ENCODE measurements around the gene DSCAM.

Gene DSCAM

GRCh38 chr21:40714536-40714935 lies 132.4 kb downstream of the DSCAM start:
- in situ Hi-C loops (cut with MboI; ENCODE audit: low sequenced_read_pairs), result no loop called here

- in situ Hi-C loops (cut with MboI; ENCODE audit: low sequenced_read_pairs), result no loop called here
Observed at GRCh38 chr21:40707656-40708244, 139.2 kb downstream of the DSCAM start.

GRCh38 chr21:40706806-40707655 lies 139.9 kb downstream of the DSCAM start:
- in situ Hi-C loops (cut with MboI; ENCODE audit: low sequenced_read_pairs), result no loop called here

- in situ Hi-C loops (cut with MboI; ENCODE audit: low sequenced_read_pairs), result no loop called here
Observed at GRCh38 chr21:40706176-40706575, 140.8 kb downstream of the DSCAM start.

GRCh38 chr21:40704141-40704540 lies 142.8 kb downstream of the DSCAM start:
- in situ Hi-C loops (cut with MboI; ENCODE audit: low sequenced_read_pairs), result no loop called here

- in situ Hi-C loops (cut with MboI; ENCODE audit: low sequenced_read_pairs), result no loop called here
Observed at GRCh38 chr21:40699366-40699765, 147.6 kb downstream of the DSCAM start.

DNA sequence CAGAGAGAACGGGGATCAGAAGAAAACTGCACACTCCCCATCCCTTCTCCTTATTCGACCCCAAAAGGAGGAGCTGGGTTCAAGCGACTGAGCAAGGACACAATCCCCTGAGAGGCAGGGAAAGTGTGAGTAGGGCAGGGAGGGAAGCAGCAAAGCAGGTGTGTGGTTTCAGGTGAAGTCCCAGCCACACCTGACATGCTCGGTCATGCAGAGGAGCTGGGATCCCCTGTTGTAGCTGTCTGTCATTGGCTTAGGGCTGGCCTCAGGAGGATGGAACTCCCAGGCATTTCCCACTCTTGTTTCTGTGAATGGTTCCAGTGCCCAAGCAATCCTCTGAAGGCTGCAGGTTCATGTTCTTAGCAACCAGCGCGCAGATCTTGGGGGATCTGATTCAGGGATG lies 150.7 kb downstream of the DSCAM start:
- in situ Hi-C loops (cut with MboI; ENCODE audit: low sequenced_read_pairs), result no loop called here

GRCh38 chr21:40689840-40690360 lies 157.1 kb downstream of the DSCAM start:
- in situ Hi-C loops (cut with MboI; ENCODE audit: low sequenced_read_pairs), result no loop called here

GRCh38 chr21:40689217-40689616 lies 157.7 kb downstream of the DSCAM start:
- in situ Hi-C loops (cut with MboI; ENCODE audit: low sequenced_read_pairs), result no loop called here

DNA sequence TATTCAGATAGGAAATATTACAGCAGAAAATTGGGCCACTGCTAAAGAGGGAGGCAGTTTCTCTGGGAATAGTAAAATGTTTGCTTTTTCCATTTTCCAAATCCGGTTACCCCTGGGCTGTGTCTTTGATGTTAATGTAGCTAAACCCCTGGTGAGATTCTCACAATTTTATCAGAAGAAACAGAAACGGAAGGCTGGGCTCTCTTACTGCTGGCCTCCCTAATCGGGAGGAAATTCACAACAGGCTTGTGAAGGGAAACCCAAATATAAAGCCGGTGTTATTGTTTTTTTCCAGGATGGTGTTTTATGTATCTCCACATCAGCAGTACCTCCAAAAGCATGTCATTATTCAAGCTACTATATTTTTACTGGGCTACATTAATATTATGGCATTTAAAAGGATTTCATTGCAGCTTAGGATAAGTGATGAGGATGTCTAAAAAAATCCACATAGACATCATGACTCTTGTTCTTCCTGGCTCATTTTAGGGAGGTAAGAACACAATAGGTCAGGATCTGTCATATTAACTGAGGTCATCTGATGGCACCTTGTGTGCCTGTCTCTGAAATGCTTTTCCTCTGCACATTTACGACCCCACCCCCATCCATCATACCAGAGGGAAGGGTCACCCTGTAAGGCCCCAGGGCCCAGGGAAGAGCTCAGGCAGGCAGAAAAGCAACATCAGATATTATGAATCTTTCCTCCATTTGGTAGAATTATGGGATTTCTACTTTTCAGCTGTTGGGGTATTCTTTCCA lies 158.7 kb downstream of the DSCAM start:
- in situ Hi-C loops (cut with MboI; ENCODE audit: low sequenced_read_pairs), result no loop called here

GRCh38 chr21:40687625-40688024 lies 159.3 kb downstream of the DSCAM start:
- in situ Hi-C loops (cut with MboI; ENCODE audit: low sequenced_read_pairs), result no loop called here

DNA sequence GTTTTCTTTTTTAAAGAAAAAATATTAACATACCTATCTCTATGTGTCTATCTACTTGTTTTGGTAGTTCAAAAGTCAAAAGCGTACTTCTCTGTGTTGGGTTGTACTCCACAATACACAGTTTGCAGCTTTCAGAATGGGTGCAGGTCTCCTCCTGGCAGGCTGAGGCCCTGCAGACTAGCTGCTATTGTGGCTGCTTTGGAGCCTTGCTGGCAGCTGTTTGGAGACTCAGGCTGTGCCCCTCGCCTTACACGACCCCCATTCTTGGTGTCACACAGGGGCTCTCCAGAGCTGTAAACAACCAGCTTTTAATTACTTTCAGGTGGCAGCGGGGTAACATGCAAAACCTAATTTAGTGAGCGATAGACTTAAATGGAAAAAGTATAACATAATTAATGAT lies 160.4 kb downstream of the DSCAM start:
- in situ Hi-C loops (cut with MboI; ENCODE audit: low sequenced_read_pairs), result no loop called here

DNA sequence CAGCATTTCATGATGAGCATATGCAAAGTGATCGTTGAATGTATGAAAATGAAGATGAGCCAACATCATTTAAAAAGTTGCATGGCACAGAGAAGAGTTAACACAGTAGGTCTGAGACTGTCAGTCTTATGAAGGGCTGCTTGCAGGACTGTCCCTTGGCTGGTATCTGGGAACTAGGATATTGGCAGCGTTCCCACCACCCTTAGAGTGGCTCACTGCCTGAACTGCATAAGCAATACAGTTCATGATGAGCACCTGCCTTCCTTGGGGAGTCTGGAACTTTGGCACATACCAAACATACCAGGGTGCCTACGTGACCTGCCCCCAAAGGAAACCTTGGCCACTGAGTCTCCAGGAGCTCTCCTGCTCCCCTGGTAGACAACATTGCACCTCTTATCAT lies 161.8 kb downstream of the DSCAM start:
- in situ Hi-C loops (cut with MboI; ENCODE audit: low sequenced_read_pairs), result no loop called here

GRCh38 chr21:40684726-40685125 lies 162.2 kb downstream of the DSCAM start:
- in situ Hi-C loops (cut with MboI; ENCODE audit: low sequenced_read_pairs), result no loop called here

GRCh38 chr21:40683349-40683748 lies 163.6 kb downstream of the DSCAM start:
- in situ Hi-C loops (cut with MboI; ENCODE audit: low sequenced_read_pairs), result no loop called here

DNA sequence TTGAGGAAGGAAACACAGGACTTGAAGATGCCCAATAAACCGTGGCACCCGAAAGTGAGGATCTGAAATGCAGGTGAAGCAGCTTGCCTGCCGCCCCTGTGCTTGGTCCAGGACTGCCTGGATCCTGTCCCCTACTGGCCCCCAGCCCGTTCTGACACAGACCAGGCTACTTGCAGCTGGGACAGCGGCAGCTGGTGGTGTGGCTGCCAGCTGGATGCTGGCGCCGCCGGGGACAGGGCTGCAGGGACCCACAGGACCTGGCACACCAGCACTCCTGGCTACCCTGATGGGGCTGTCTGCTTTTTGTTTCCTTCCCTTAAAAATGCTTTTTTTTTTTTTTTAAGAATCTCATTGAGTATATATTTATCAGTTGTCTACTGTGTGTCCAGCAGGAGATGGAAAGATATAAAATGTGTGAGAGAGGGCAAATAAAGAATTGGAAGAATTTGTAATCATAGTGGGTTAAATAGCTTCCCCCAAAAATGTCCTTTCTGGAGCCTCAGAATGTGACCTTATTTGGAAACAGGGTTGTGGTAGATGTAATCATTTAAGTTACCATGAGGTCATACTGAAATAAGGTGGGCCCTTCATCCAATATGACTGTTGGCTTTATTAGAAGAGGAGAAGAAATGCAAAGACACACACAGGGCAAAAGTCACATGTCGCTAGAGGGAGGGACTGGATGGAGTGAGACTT lies 165.6 kb downstream of the DSCAM start:
- in situ Hi-C loops (cut with MboI; ENCODE audit: low sequenced_read_pairs), result no loop called here

- in situ Hi-C loops (cut with MboI; ENCODE audit: low sequenced_read_pairs), result no loop called here
Observed at GRCh38 chr21:40680311-40680710, 166.6 kb downstream of the DSCAM start.

- in situ Hi-C loops (cut with MboI; ENCODE audit: low sequenced_read_pairs), result no loop called here
Observed at GRCh38 chr21:40678681-40679284, 168.2 kb downstream of the DSCAM start.

DNA sequence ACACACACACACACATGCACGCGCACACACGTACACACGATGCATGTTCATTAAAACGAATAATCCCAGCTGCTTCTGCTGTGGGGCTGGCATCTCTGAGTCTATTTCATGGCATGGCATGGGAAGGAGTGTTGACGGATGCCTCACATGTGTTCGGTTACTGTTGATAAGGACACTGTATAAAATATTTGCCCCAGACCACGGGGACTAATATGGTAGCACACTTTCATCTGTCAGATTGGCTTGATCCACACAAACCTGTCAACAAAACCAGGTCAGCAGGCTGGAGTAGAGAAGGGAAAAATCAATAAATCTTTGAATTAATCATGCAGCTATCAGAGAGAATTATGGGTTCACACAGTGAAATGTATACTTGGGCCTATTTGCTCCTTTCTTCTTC lies 171.9 kb downstream of the DSCAM start:
- in situ Hi-C loops (cut with MboI; ENCODE audit: low sequenced_read_pairs), result no loop called here

GRCh38 chr21:40672602-40673001 lies 174.4 kb downstream of the DSCAM start:
- in situ Hi-C loops (cut with MboI; ENCODE audit: low sequenced_read_pairs), result no loop called here

DNA sequence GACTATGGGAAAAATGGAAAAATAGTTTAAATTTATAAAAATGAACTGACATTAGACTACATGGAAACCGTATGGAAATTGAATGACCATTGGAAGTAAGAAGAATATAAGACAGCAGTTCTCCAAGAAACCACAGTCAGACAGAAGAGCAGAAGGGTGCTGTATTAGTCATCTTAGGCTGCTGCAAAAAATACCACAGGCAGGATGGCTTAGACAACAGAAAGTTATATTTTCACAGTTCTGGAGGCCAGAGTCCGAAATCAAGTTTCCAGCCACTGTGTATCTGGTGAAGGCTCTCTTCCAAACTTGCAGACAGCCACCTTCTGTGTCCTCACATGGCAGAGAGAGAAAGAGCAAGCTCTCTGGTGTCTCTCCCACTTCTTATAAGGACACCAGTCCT lies 175.2 kb downstream of the DSCAM start:
- in situ Hi-C loops (cut with MboI; ENCODE audit: low sequenced_read_pairs), result no loop called here

All from hTERT RPE-1 (cell line).